Adrenal gland (tissue), 5 donors: Measurements from ENCODE around the gene CDH16.

Experiments used
- CTCF ChIP-seq, 6 experiments: fragments of 450-650 bp in 4 of 6; fragments of 200-600 bp in 2 of 6; sonication (generic) in 1 of 6; IDR thresholded peaks; 1 replicate in 5 of 6; 2 replicates in 1 of 6; pipeline versions ENCODE4 v1.5.1 to v1.8.0; 2016 to 2021; ENCODE audit warnings: antibody characterized with exemption in 6 of 6, mild to moderate bottlenecking in 2 of 6, moderate library complexity in 1 of 6
- POLR2A ChIP-seq, 2 donors: fragments of 450-650 bp; IDR thresholded peaks; one replicate each; pipeline ENCODE4 v1.6.1; 2017; ENCODE audit warnings: antibody characterized with exemption in 2 of 2, mild to moderate bottlenecking in 2 of 2, moderate library complexity in 1 of 2
- donor health status: DM: no; HTN: no; CAD: no.

DNA sequence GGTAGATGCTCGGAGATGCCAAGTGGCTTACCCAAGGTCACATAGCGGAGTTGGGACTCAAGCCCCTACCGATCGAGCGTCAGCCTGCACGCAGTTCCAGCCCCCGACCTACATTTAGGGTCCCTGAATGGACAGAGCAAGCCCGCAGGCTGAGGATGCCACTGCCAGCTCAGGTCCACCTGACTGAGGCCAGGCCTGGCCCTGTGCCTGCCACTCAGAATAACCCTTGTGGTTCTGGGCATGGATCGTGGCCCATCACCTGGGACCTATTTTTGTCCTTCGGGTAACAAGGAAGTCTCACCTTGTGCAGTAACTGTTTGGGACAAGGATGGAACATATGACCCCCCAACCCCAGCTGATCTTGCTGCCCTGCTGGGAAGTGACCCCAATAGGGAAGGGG lies 17.1 kb downstream of the CDH16 start:
- TF ChIP-seq CTCF (IDR thresholded peaks at IDR 0.05): no peak
- TF ChIP-seq POLR2A (IDR thresholded peaks at IDR 0.05): no peak
